SK-N-SH treated with all-trans-retinoic acid at 6 μM for 48 hours (cell line): Measurements from ENCODE around the gene DLAT.

Source experiments
- ARNTL ChIP-seq: fragments of 450-650 bp; formaldehyde crosslinking; IDR thresholded peaks from 2 replicates; pipeline ENCODE4 v1.5.0; 2020; ENCODE audit warnings: low read depth, mild to moderate bottlenecking, moderate library complexity, borderline replicate concordance
- CSDC2 ChIP-seq: fragments of 250-450 bp; sonication (Bioruptor Pico); IDR thresholded peaks from 2 replicates; pipeline ENCODE4 v1.5.0; 2020; ENCODE audit warnings: mild to moderate bottlenecking, moderate library complexity
- OSR1 ChIP-seq: fragments of 250-450 bp; sonication (Bioruptor Pico); IDR thresholded peaks from 2 replicates; pipeline ENCODE4 v1.8.0; 2022; ENCODE audit warnings: moderate library complexity, mild to moderate bottlenecking, inconsistent platforms
- PPARA ChIP-seq: fragments of 250-450 bp; sonication (Bioruptor Pico); IDR thresholded peaks from 2 replicates; pipeline ENCODE4 v1.5.0; 2020; ENCODE audit warnings: mild to moderate bottlenecking, borderline replicate concordance
- ZC3H10 ChIP-seq: fragments of 250-450 bp; sonication (Bioruptor Pico); IDR thresholded peaks from 2 replicates; pipeline ENCODE4 v1.5.1; 2021; ENCODE audit warnings: mild to moderate bottlenecking, moderate library complexity
- TF ChIP-seq, protein P1 (sequence below): fragments of 250-450 bp; sonication (Bioruptor Pico); IDR thresholded peaks from 2 replicates; pipeline ENCODE4 v1.8.0; 2020; ENCODE audit warnings: mild to moderate bottlenecking, moderate library complexity, borderline replicate concordance

DNA sequence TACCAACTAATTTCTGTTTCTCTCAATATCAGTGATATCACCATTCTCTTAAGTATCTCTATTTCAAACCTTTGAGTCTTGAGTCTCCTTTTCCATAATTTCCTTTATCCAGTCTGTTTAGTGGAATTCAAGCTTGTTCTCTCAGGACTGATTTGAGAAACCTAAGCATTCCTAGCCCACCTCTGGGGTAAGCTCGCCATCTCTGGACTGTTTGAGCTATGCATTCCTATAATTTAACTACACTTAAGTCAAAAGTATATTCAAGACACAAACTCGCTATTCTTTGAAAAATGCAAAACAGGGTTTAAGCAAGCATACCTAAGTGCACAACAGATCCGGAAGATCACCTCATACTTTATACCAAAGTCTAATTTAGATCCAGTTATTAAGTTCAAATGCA, 2.1 kb upstream of the DLAT start:
- no peak for TF ChIP-seq PPARA (CRISPR knock-in tag)
- TF ChIP-seq CSDC2 (CRISPR knock-in tag) = no peak
- TF ChIP-seq ARNTL (CRISPR knock-in tag) = no peak
- TF ChIP-seq ZC3H10 (CRISPR knock-in tag) = no peak
- TF ChIP-seq, protein P1, sequence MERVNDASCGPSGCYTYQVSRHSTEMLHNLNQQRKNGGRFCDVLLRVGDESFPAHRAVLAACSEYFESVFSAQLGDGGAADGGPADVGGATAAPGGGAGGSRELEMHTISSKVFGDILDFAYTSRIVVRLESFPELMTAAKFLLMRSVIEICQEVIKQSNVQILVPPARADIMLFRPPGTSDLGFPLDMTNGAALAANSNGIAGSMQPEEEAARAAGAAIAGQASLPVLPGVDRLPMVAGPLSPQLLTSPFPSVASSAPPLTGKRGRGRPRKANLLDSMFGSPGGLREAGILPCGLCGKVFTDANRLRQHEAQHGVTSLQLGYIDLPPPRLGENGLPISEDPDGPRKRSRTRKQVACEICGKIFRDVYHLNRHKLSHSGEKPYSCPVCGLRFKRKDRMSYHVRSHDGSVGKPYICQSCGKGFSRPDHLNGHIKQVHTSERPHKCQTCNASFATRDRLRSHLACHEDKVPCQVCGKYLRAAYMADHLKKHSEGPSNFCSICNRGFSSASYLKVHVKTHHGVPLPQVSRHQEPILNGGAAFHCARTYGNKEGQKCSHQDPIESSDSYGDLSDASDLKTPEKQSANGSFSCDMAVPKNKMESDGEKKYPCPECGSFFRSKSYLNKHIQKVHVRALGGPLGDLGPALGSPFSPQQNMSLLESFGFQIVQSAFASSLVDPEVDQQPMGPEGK (CRISPR knock-in tag) = no peak
- no peak for TF ChIP-seq OSR1 (CRISPR knock-in tag)
